Measurements from ENCODE around the gene MSI2.

MSI2 gene

GRCh38 chr17:57676543-57676942 lies 420.2 kb downstream of the MSI2 start:
- DNase-seq = no peak

- DNase-seq = no peak
Observed at GRCh38 chr17:57677301-57677700, 421.0 kb downstream of the MSI2 start.

GRCh38 chr17:57677858-57678257 lies 421.5 kb downstream of the MSI2 start:
- DNase-seq = no peak

- DNase-seq = no peak
Observed at GRCh38 chr17:57678393-57678792, 422.1 kb downstream of the MSI2 start.

GRCh38 chr17:57679356-57679755 lies 423.0 kb downstream of the MSI2 start:
- DNase-seq = no peak

- DNase-seq = no peak
Observed at GRCh38 chr17:57679906-57680695, 423.8 kb downstream of the MSI2 start.

GRCh38 chr17:57682701-57683100 lies 426.4 kb downstream of the MSI2 start:
- no peak for DNase-seq

GRCh38 chr17:57684711-57685498 lies 428.6 kb downstream of the MSI2 start:
- no peak for DNase-seq

- no peak for DNase-seq
Observed at GRCh38 chr17:57685499-57686132, 429.3 kb downstream of the MSI2 start.

GRCh38 chr17:57687642-57688041 lies 431.3 kb downstream of the MSI2 start:
- DNase-seq = no peak

GRCh38 chr17:57689254-57689653 lies 432.9 kb downstream of the MSI2 start:
- no peak for DNase-seq

- DNase-seq = no peak
Observed at GRCh38 chr17:57691939-57692338, 435.6 kb downstream of the MSI2 start.

- DNase-seq = no peak
Observed at GRCh38 chr17:57692770-57693169, 436.4 kb downstream of the MSI2 start.

- DNase-seq = no peak
Observed at GRCh38 chr17:57694051-57694450, 437.7 kb downstream of the MSI2 start.

- DNase-seq = no peak
Observed at GRCh38 chr17:57696050-57696449, 439.7 kb downstream of the MSI2 start.

- DNase-seq = no peak
Observed at GRCh38 chr17:57697197-57697596, 440.9 kb downstream of the MSI2 start.

- DNase-seq = no peak
Observed at GRCh38 chr17:57697891-57698711, 441.8 kb downstream of the MSI2 start.

GRCh38 chr17:57699751-57700219 lies 443.5 kb downstream of the MSI2 start:
- DNase-seq = no peak

- peak; percentile 12 for DNase-seq
Observed at GRCh38 chr17:57701124-57701523, 444.8 kb downstream of the MSI2 start.

GRCh38 chr17:57703273-57703672 lies 446.9 kb downstream of the MSI2 start:
- DNase-seq = no peak

GRCh38 chr17:57704448-57704847 lies 448.1 kb downstream of the MSI2 start:
- no peak for DNase-seq

GRCh38 chr17:57705921-57706695 lies 449.8 kb downstream of the MSI2 start:
- DNase-seq = no peak

Data from NCI-H345 (cell line).